Mesenchymal stem cell (in vitro differentiated cells and primary cell): Measurements from ENCODE around the gene EPB41L2.

Experiments used
- DNase-seq: peaks from one replicate; pipeline ENCODE4 v3.0.0-alpha.2; 2013
- H2AFZ ChIP-seq: one replicate; pipeline ENCODE4 v1.6.1; 2013; ENCODE audit warnings: low read depth, mild to moderate bottlenecking, control low read depth, inconsistent platforms, low read length, moderate library complexity
- H2AK5ac ChIP-seq: 2 replicates; pipeline ENCODE4 v1.6.1; 2013; ENCODE audit warnings: low read length, moderate library complexity, mild to moderate bottlenecking, inconsistent platforms; ENCODE audit not compliant: severe bottlenecking
- H2BK120ac ChIP-seq: one replicate; pipeline ENCODE4 v1.6.1; 2013; ENCODE audit warnings: low read depth, mild to moderate bottlenecking, inconsistent platforms, low read length, moderate library complexity
- H2BK12ac ChIP-seq, 2 experiments: one replicate each; pipeline ENCODE4 v1.6.1; 2013; ENCODE audit warnings: inconsistent platforms in 2 of 2, low read length in 2 of 2, mild to moderate bottlenecking in 2 of 2, moderate library complexity in 2 of 2, control low read depth in 1 of 2
- H2BK15ac ChIP-seq: one replicate; pipeline ENCODE4 v1.6.1; 2013; ENCODE audit warnings: mild to moderate bottlenecking, low read depth, inconsistent platforms; ENCODE audit not compliant: poor library complexity, severe bottlenecking
- H2BK5ac ChIP-seq: 2 replicates; pipeline ENCODE4 v1.6.1; 2013; ENCODE audit warnings: low read depth, mild to moderate bottlenecking, low read length, control low read depth, inconsistent platforms; ENCODE audit not compliant: poor library complexity, severe bottlenecking
- H3K14ac ChIP-seq, 2 experiments: one replicate each; pipeline ENCODE4 v1.6.1; 2013; ENCODE audit warnings: inconsistent platforms in 2 of 2, low read length in 2 of 2, control low read depth in 1 of 2, mild to moderate bottlenecking in 1 of 2, moderate library complexity in 1 of 2
- H3K18ac ChIP-seq, 2 experiments: one replicate each; pipeline ENCODE4 v1.6.1; 2013; ENCODE audit warnings: inconsistent platforms in 2 of 2, low read length in 2 of 2, control low read depth in 1 of 2, low read depth in 1 of 2, mild to moderate bottlenecking in 1 of 2
- H3K23ac ChIP-seq, 2 experiments: one replicate each; pipeline ENCODE4 v1.6.1; 2013; ENCODE audit warnings: inconsistent platforms in 2 of 2, low read length in 2 of 2, mild to moderate bottlenecking in 2 of 2, moderate library complexity in 2 of 2, control low read depth in 1 of 2
- H3K27ac ChIP-seq: 2 replicates; pipeline ENCODE4 v1.5.1; 2013; ENCODE audit warnings: mild to moderate bottlenecking, moderate library complexity, low read length, control low read depth, inconsistent platforms; ENCODE audit not compliant: poor library complexity, severe bottlenecking
- H3K27me3 ChIP-seq, 2 experiments: 2 replicates each; pipeline versions ENCODE4 v1.6.1 to v1.7.0; 2013; ENCODE audit warnings: low read length in 2 of 2, mild to moderate bottlenecking in 2 of 2, moderate library complexity in 2 of 2, control low read depth in 1 of 2, inconsistent platforms in 1 of 2; ENCODE audit not compliant: control insufficient read depth in 1 of 2, insufficient read depth in 1 of 2
- H3K36me3 ChIP-seq, 2 experiments: 2 replicates each; pipeline versions ENCODE4 v1.6.1 to v1.7.0; 2013; ENCODE audit warnings: low read length in 2 of 2, control low read depth in 1 of 2, inconsistent platforms in 1 of 2, low read depth in 1 of 2, mild to moderate bottlenecking in 1 of 2; ENCODE audit not compliant: insufficient read depth in 2 of 2, control insufficient read depth in 1 of 2
- H3K4ac ChIP-seq, 2 experiments: one replicate each; pipeline ENCODE4 v1.6.1; 2013; ENCODE audit warnings: inconsistent platforms in 2 of 2, low read length in 2 of 2, mild to moderate bottlenecking in 2 of 2, moderate library complexity in 2 of 2, control low read depth in 1 of 2, low read depth in 1 of 2
- H3K4me1 ChIP-seq: 2 replicates; pipeline ENCODE4 v1.6.1; 2013; ENCODE audit warnings: low read depth, low read length, control low read depth; ENCODE audit not compliant: control insufficient read depth, insufficient read depth
- H3K4me2 ChIP-seq: 2 replicates; pipeline ENCODE4 v1.6.1; 2013; ENCODE audit warnings: low read length, mild to moderate bottlenecking, inconsistent platforms; ENCODE audit not compliant: poor library complexity, severe bottlenecking
- H3K4me3 ChIP-seq, 2 experiments: 2 replicates each; pipeline versions ENCODE4 v1.5.1 to v1.7.0; 2013; ENCODE audit warnings: low read length in 2 of 2, mild to moderate bottlenecking in 2 of 2, control low read depth in 1 of 2, low read depth in 1 of 2; ENCODE audit not compliant: insufficient read depth in 1 of 2
- H3K79me1 ChIP-seq: replicated peaks from 2 replicates; pipeline ENCODE4 v1.6.1; 2013; ENCODE audit warnings: mild to moderate bottlenecking, control low read depth, low read length, inconsistent platforms; ENCODE audit not compliant: poor library complexity, severe bottlenecking
- H3K9ac ChIP-seq: 2 replicates; pipeline ENCODE4 v1.7.0; 2013; ENCODE audit warnings: mild to moderate bottlenecking, low read length, moderate library complexity
- H3K9me3 ChIP-seq: 2 replicates; pipeline ENCODE4 v1.7.0; 2013; ENCODE audit warnings: mild to moderate bottlenecking, low read length; ENCODE audit not compliant: control insufficient read depth
- H4K8ac ChIP-seq: one replicate; pipeline ENCODE4 v1.6.1; 2013; ENCODE audit warnings: inconsistent platforms, mild to moderate bottlenecking, low read length, moderate library complexity
- H4K91ac ChIP-seq: one replicate; pipeline ENCODE4 v1.6.1; 2013; ENCODE audit warnings: mild to moderate bottlenecking, low read length, inconsistent platforms
- WGBS: methylation state at CpG from one replicate; pipeline ENCODE4 v1.1.7; 2013; ENCODE audit warnings: mixed read lengths; 5-methylcytosine and 5-hydroxymethylcytosine counted together

EPB41L2 gene

GRCh38 chr6:130896249-130896648 is 166.8 kb downstream of the EPB41L2 start:
- no peak for DNase-seq
- Histone ChIP-seq H2BK15ac (no peak overlapping the region), H2BK5ac (no peak overlapping the region), H3K4me1 (peaks cover 7% of the 10 kb centered on the region), H3K4ac (no peak overlapping the region), H3K27me3 (no peaks in the 10 kb centered on the region), H3K27ac (no peak overlapping the region), H3K79me1 (peaks cover 4% of the 10 kb centered on the region), H3K4me3 (no peak overlapping the region), H2AK5ac (no peak overlapping the region), H3K18ac (no peak overlapping the region), H3K9ac (no peak overlapping the region), H2BK120ac (no peak overlapping the region), H3K9me3 (no peaks in the 10 kb centered on the region), H2AFZ (no peak overlapping the region), H3K36me3 (peaks cover 3 to 21% of the 10 kb centered on the region in 2 experiments), H3K14ac (no peak overlapping the region), H3K23ac (no peak overlapping the region), H2BK12ac (no peak overlapping the region), H3K4me2 (no peak overlapping the region), H4K91ac (no peak overlapping the region), H4K8ac (no peak overlapping the region)
- 98% methylated on average over 5 of the region's 5 CpGs for WGBS

DNA sequence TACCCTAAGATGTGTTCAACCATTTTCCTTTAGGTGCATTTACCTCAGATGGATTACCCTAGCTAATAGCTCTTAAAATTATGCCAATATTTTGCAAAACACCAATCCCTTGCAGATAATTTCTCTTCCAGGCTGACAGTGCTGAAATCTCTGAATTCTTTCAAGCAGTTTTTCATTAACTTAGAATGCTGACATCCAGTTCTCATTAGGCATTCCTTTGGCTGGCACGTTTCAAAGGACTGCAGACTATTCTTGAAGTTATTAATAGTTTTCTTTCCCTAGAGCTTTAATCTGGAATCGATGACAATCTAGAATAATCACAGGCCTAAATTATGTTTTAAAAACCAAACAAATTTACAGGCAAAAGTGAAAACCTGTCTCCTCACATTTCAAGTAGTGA is 167.5 kb downstream of the EPB41L2 start:
- Histone ChIP-seq H3K18ac (no peak overlapping the region), H3K36me3 (peaks cover 3 to 21% of the 10 kb centered on the region in 2 experiments), H3K9ac (no peak overlapping the region), H2BK120ac (no peak overlapping the region), H2BK12ac (no peak overlapping the region), H2AK5ac (no peak overlapping the region), H3K14ac (no peak overlapping the region), H3K4me2 (no peak overlapping the region), H3K79me1 (peaks cover 2% of the 10 kb centered on the region), H3K4ac (no peak overlapping the region), H3K4me1 (peaks cover 4% of the 10 kb centered on the region), H3K4me3 (no peak overlapping the region), H4K8ac (no peak overlapping the region), H3K27ac (no peak overlapping the region), H3K27me3 (no peaks in the 10 kb centered on the region), H2BK5ac (no peak overlapping the region), H3K23ac (no peak overlapping the region), H4K91ac (no peak overlapping the region), H2AFZ (no peak overlapping the region), H2BK15ac (no peak overlapping the region), H3K9me3 (no peaks in the 10 kb centered on the region)
- WGBS, result 81% methylated on average over 2 of the region's 2 CpGs
- no peak for DNase-seq

DNA sequence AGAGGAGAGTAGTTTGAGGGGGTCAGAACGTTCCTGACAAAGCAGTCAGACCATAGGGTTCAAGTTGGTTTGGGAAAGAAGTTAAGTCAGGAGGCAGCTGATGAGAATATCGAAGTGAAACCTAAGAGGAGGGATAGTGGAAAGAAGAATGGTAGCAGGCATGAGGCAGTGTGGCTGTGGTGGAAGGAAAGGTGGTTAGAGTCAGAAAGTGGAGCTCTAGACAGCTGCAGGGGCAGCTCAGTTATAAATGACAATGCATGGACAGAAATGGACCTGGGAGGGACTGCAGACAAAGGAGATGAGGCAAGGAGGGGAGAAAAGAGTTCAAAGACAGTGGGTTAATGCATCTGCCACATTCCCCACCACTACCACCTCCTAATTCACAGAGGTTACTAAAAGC is 169.3 kb downstream of the EPB41L2 start:
- Histone ChIP-seq H3K36me3 (peaks cover 3 to 24% of the 10 kb centered on the region in 2 experiments), H2BK15ac (no peak overlapping the region), H2BK5ac (no peak overlapping the region), H3K79me1 (peaks cover 3% of the 10 kb centered on the region), H2BK12ac (no peak overlapping the region), H3K4me3 (no peak overlapping the region), H2AFZ (no peak overlapping the region), H3K23ac (no peak overlapping the region), H2BK120ac (no peak overlapping the region), H3K9ac (no peak overlapping the region), H4K8ac (no peak overlapping the region), H3K14ac (no peak overlapping the region), H2AK5ac (no peak overlapping the region), H3K4me2 (no peak overlapping the region), H3K4me1 (peaks cover 4% of the 10 kb centered on the region), H3K18ac (no peak overlapping the region), H4K91ac (no peak overlapping the region), H3K4ac (no peak overlapping the region), H3K9me3 (no peaks in the 10 kb centered on the region), H3K27me3 (no peaks in the 10 kb centered on the region), H3K27ac (no peak overlapping the region)
- DNase-seq, result no peak
- 93% methylated on average over 2 of the region's 2 CpGs for WGBS

DNA sequence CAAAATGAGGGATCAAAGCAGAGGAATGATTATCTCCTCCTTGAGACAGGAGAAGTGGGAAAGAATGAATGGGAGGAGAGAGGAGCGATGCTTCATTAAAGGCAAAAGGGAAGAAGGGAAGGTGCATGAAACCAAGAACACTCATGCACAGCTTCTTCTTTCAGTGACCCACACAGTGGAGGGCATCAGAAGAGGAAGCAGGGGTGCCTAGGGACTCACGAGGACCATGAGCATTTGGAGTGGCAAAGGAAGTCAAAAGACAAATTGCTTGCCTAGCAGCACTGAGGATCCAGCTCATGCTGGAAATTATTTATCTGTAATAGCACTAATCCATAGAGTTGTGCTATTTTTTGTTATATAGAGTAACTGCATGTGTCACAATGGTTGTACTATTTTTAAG is 169.8 kb downstream of the EPB41L2 start:
- peaks cover 3 to 24% of the 10 kb centered on the region in 2 experiments for H3K36me3 ChIP-seq
- no peak for DNase-seq
- H2BK120ac ChIP-seq, result no peak overlapping the region
- no peaks in the 10 kb centered on the region for H3K27me3 ChIP-seq
- no peak overlapping the region for H3K9ac ChIP-seq
- WGBS, result 93% methylated on average over 2 of the region's 2 CpGs
- H2BK5ac ChIP-seq, result no peak overlapping the region
- H3K23ac ChIP-seq, result no peak overlapping the region
- peaks cover 4% of the 10 kb centered on the region for H3K4me1 ChIP-seq
- no peak overlapping the region for H2AK5ac ChIP-seq
- no peak overlapping the region for H3K14ac ChIP-seq
- no peak overlapping the region for H4K91ac ChIP-seq
- no peak overlapping the region for H3K27ac ChIP-seq
- H2AFZ ChIP-seq, result no peak overlapping the region
- H3K4me2 ChIP-seq, result no peak overlapping the region
- no peaks in the 10 kb centered on the region for H3K9me3 ChIP-seq
- no peak overlapping the region for H3K18ac ChIP-seq
- H3K79me1 ChIP-seq, result peaks cover 3% of the 10 kb centered on the region
- H2BK12ac ChIP-seq, result no peak overlapping the region
- no peak overlapping the region for H4K8ac ChIP-seq
- no peak overlapping the region for H2BK15ac ChIP-seq
- H3K4ac ChIP-seq, result no peak overlapping the region
- H3K4me3 ChIP-seq, result no peak overlapping the region
